H1 (cell line): ENCODE data around the gene DYRK2. TPM values are rescaled to one million over a fixed set of nuclear protein-coding genes. Genes with fewer than 3 reads are reported as not detected.

Experiments
- CTCF ChIA-PET: fragments of 300-600 bp; sonication (Branson Sonifier 250); formaldehyde crosslinking; loops from one replicate; lab custom pipeline; 2021; ENCODE audit not compliant: partially characterized antibody; lab: Charles Lee
- POLR2A ChIA-PET: fragments of 300-600 bp; sonication (Branson Sonifier 250); formaldehyde crosslinking; loops from one replicate; lab custom pipeline; 2021; ENCODE audit warnings: inconsistent platforms; ENCODE audit not compliant: partially characterized antibody; lab: Charles Lee
- DNase-seq, 2 experiments: peaks; one replicate each; pipeline versions ENCODE4 v3.0.0 to v3.0.0-alpha.2; 2010 to 2022; ENCODE audit warnings: low spot score in 2 of 2, low read depth in 1 of 2, mixed read lengths in 1 of 2
- FAIRE-seq: peaks from 2 replicates; lab custom pipeline; 2011; peaks lifted over from hg19 to GRCh38; lab: Jason Lieb, UNC
- H2AFZ ChIP-seq: 2 replicates; pipeline ENCODE4 v1.8.1; 2012; ENCODE audit warnings: low read length, inconsistent platforms
- H2AK5ac ChIP-seq: 2 replicates; pipeline ENCODE4 v1.6.1; 2013; ENCODE audit warnings: low read depth, low read length
- H2BK120ac ChIP-seq: replicated peaks from 2 replicates; pipeline ENCODE3; 2013; ENCODE audit warnings: low read depth, low read length, inconsistent platforms
- H2BK12ac ChIP-seq: 2 replicates; pipeline ENCODE4 v1.6.1; 2013; ENCODE audit warnings: low read depth, low read length
- H2BK15ac ChIP-seq: 2 replicates; pipeline ENCODE4 v1.6.1; 2013; ENCODE audit warnings: low read length
- H2BK20ac ChIP-seq: 2 replicates; pipeline ENCODE4 v1.6.1; 2013; ENCODE audit warnings: low read length
- H2BK5ac ChIP-seq: 2 replicates; pipeline ENCODE4 v1.6.1; 2013; ENCODE audit warnings: low read depth, low read length
- H3K14ac ChIP-seq: 2 replicates; pipeline ENCODE4 v1.6.1; 2013; ENCODE audit warnings: inconsistent platforms; ENCODE audit not compliant: insufficient read length
- H3K18ac ChIP-seq: 2 replicates; pipeline ENCODE4 v1.6.1; 2013; ENCODE audit warnings: low read length; ENCODE audit errors: extremely low read depth
- H3K23ac ChIP-seq: 2 replicates; pipeline ENCODE4 v1.6.1; 2013; ENCODE audit warnings: inconsistent platforms; ENCODE audit not compliant: insufficient read length
- H3K23me2 ChIP-seq: 2 replicates; pipeline ENCODE4 v1.6.1; 2013; ENCODE audit warnings: low read depth, low read length
- H3K27ac ChIP-seq: 2 replicates; pipeline ENCODE4 v1.6.1; 2011; ENCODE audit warnings: low read depth, low read length, inconsistent platforms
- H3K27me3 ChIP-seq, 4 experiments: replicated peaks in 1 of 4; 1 replicate in 1 of 4; 2 replicates in 3 of 4; pipeline versions ENCODE4 v1.6.1 to v1.8.1; 2011 to 2013; ENCODE audit warnings: low read length in 3 of 4, mild to moderate bottlenecking in 3 of 4, inconsistent platforms in 2 of 4, mixed read lengths in 2 of 4, moderate library complexity in 1 of 4; ENCODE audit not compliant: control insufficient read depth in 3 of 4, insufficient read depth in 3 of 4; ENCODE audit errors: extremely low read depth in 1 of 4
- H3K36me3 ChIP-seq, 4 experiments: 2 replicates each; pipeline versions ENCODE4 v1.6.1 to v1.8.1; 2011 to 2013; ENCODE audit warnings: mild to moderate bottlenecking in 4 of 4, low read length in 3 of 4, moderate library complexity in 2 of 4, control low read depth in 1 of 4, inconsistent platforms in 1 of 4; ENCODE audit not compliant: insufficient read depth in 4 of 4, control insufficient read depth in 2 of 4
- H3K4ac ChIP-seq: replicated peaks from 2 replicates; pipeline ENCODE3; 2013; ENCODE audit warnings: low read length, low read depth, mixed read lengths, inconsistent platforms; ENCODE audit not compliant: insufficient read length
- H3K4me1 ChIP-seq, 4 experiments: replicated peaks in 1 of 4; 1 replicate in 1 of 4; 2 replicates in 3 of 4; pipeline versions ENCODE4 v1.6.1 to v1.8.1; 2011 to 2013; ENCODE audit warnings: low read length in 3 of 4, inconsistent platforms in 2 of 4, mixed read lengths in 1 of 4; ENCODE audit not compliant: insufficient read depth in 4 of 4, control insufficient read depth in 3 of 4
- H3K4me2 ChIP-seq, 2 experiments: 2 replicates each; pipeline versions ENCODE4 v1.6.1 to v1.8.1; 2011 to 2013; ENCODE audit warnings: low read depth in 2 of 2, low read length in 2 of 2, control low read depth in 1 of 2, inconsistent platforms in 1 of 2, mild to moderate bottlenecking in 1 of 2; ENCODE audit not compliant: insufficient read depth in 1 of 2
- H3K4me3 ChIP-seq, 4 experiments: fragments of 200-600, 300-600 bp in 1 of 4; sonication (generic), shearing (Covaris generic), sonication (Bioruptor Twin) in 1 of 4; 2 replicates each; pipeline versions ENCODE4 v1.5.1 to v1.8.1; 2011 to 2016; ENCODE audit warnings: low read length in 4 of 4, low read depth in 3 of 4, control low read depth in 2 of 4, inconsistent platforms in 2 of 4, mild to moderate bottlenecking in 2 of 4, mixed read lengths in 1 of 4, moderate library complexity in 1 of 4; ENCODE audit not compliant: insufficient read depth in 2 of 4; ENCODE audit errors: extremely low read depth in 1 of 4
- H3K56ac ChIP-seq: replicated peaks from 2 replicates; pipeline ENCODE3; 2013; ENCODE audit warnings: low read depth, mild to moderate bottlenecking, mixed read lengths, low read length, inconsistent platforms; ENCODE audit not compliant: insufficient read length
- H3K79me1 ChIP-seq: 2 replicates; pipeline ENCODE4 v1.6.1; 2013; ENCODE audit warnings: low read depth, low read length, control low read depth
- H3K79me2 ChIP-seq, 2 experiments: 2 replicates each; pipeline versions ENCODE4 v1.6.1 to v1.8.1; 2012 to 2013; ENCODE audit warnings: low read length in 2 of 2, mild to moderate bottlenecking in 2 of 2, inconsistent platforms in 1 of 2; ENCODE audit not compliant: insufficient read depth in 2 of 2, control insufficient read depth in 1 of 2
- H3K9ac ChIP-seq, 4 experiments: replicated peaks in 1 of 4; 1 replicate in 1 of 4; 2 replicates in 3 of 4; pipeline versions ENCODE4 v1.6.1 to v1.8.1; 2011 to 2013; ENCODE audit warnings: low read depth in 3 of 4, low read length in 3 of 4, control low read depth in 2 of 4, mild to moderate bottlenecking in 2 of 4, moderate library complexity in 2 of 4, inconsistent platforms in 1 of 4; ENCODE audit errors: extremely low read depth in 1 of 4
- H3K9me3 ChIP-seq, 2 experiments: 2 replicates each; pipeline versions ENCODE4 v1.6.1 to v1.8.1; 2012 to 2013; ENCODE audit warnings: mild to moderate bottlenecking in 2 of 2, moderate library complexity in 2 of 2, control low read depth in 1 of 2, inconsistent platforms in 1 of 2, low read depth in 1 of 2, low read length in 1 of 2, mixed read lengths in 1 of 2; ENCODE audit not compliant: insufficient read depth in 2 of 2
- H4K20me1 ChIP-seq, 2 experiments: replicated peaks in 1 of 2; 2 replicates each; pipeline versions ENCODE3 to v1.8.1; 2011 to 2013; ENCODE audit warnings: inconsistent platforms in 2 of 2, low read length in 2 of 2, mild to moderate bottlenecking in 1 of 2; ENCODE audit not compliant: insufficient read depth in 2 of 2, control insufficient read depth in 1 of 2
- H4K5ac ChIP-seq: 2 replicates; pipeline ENCODE4 v1.6.1; 2013; ENCODE audit warnings: low read length, low read depth, mixed read lengths, inconsistent platforms; ENCODE audit not compliant: insufficient read length
- H4K8ac ChIP-seq: 2 replicates; pipeline ENCODE4 v1.8.0; 2013; ENCODE audit warnings: mild to moderate bottlenecking, moderate library complexity, low read length, inconsistent platforms; ENCODE audit not compliant: insufficient read depth; ENCODE audit errors: extremely low read depth
- H4K91ac ChIP-seq: replicated peaks from 2 replicates; pipeline ENCODE3; 2013; ENCODE audit warnings: low read length, mixed read lengths, inconsistent platforms; ENCODE audit not compliant: insufficient read length
- CBX5 ChIP-seq: fragments of 300-800, 300-1000 bp; sonication (generic); IDR thresholded peaks from 2 replicates; pipeline ENCODE4 v1.7.1; 2016; ENCODE audit warnings: antibody characterized with exemption, low read length, low read depth
- GABPA ChIP-seq: IDR thresholded peaks from 2 replicates; pipeline ENCODE4 v1.6.1; 2011; ENCODE audit warnings: mild to moderate bottlenecking, low read length, moderate library complexity, borderline replicate concordance; ENCODE audit not compliant: insufficient read depth
- WGBS, 2 experiments: shearing (Covaris generic) in 1 of 2; methylation state at CpG; one replicate each; pipeline versions ENCODE4 v1.1.6 to v1.1.7; 2013 to 2015; ENCODE audit warnings: low lambda C conversion rate in 2 of 2, mixed read lengths in 2 of 2, inconsistent platforms in 1 of 2, low coverage in 1 of 2, missing lambda C conversion rate in 1 of 2; ENCODE audit not compliant: insufficient replicate concordance in 2 of 2, insufficient coverage in 1 of 2, insufficient read length in 1 of 2; ENCODE audit errors: extremely low coverage in 1 of 2, missing lambda C conversion rate in 1 of 2; 5-methylcytosine and 5-hydroxymethylcytosine counted together
- polyA plus RNA-seq, 7 experiments: library from polyadenylated mRNA; depleted of rRNA in 3 of 7; stranded (reverse) in 5 of 7; unstranded in 2 of 7; fragments of >200 nt in 5 of 7; fragments of 200-250 nt in 2 of 7; gene quantifications; 1 replicate in 5 of 7; 2 replicates in 1 of 7; 4 replicates in 1 of 7; pipeline versions ENCODE4 v1.2.1 to v1.2.3, GENCODE V29; 2011 to 2013; ENCODE audit warnings: missing spikeins in 2 of 7, mixed read lengths in 2 of 7
- total RNA-seq: library from RNA; stranded (reverse); fragmentation: NEBNext Ultra II Directional; extraction: Animal tissue kit (Norgen Biotek cat#: 25700); gene quantifications from 2 replicates; pipeline ENCODE4 v1.2.1, GENCODE V29; 2021

Gene DYRK2
- total and polyA plus RNA-seq, 2 of the 8 experiments (the other 6 are each of a cell fraction or from before 2014, with no cell fraction given), result 11.2 to 31.6 TPM

DNA sequence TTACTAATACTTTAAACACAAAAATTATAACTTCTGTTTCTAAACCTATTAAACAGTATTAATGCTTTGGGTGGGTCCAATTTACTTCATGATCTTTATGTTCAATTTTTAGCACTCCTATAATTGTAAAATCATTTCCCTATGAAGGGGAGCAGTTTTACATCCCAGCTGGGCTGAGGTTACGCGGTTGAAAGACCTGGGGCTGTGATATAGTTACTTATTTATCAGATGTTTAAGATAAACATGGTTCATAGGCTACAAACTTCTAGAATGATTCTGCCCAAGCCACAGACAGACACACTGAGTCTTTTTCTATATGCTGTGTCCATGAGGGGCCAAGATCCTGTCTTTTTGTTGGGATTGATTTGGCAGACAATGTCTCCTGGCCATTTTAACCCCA, 44.4 kb downstream of the DYRK2 start:
- FAIRE-seq, result no peak
- no peak overlapping the region for H3K23ac ChIP-seq
- no peak overlapping the region for H4K91ac ChIP-seq
- peaks cover 0 to 1% (median 0%) of the 10 kb centered on the region in 4 experiments; a peak in 2 of 7 replicates for H3K27me3 ChIP-seq
- no peak overlapping the region for H2AFZ ChIP-seq
- H3K79me1 ChIP-seq, result no peaks in the 10 kb centered on the region
- H3K18ac ChIP-seq, result no peak overlapping the region
- H3K27ac ChIP-seq, result no peak overlapping the region
- no peak overlapping the region for H3K56ac ChIP-seq
- TF ChIP-seq GABPA, result no peak
- TF ChIP-seq CBX5, result no peak
- TF ChIP-seq, all 59 proteins: peak for 0
- ChIA-PET CTCF (interaction anchor here (0.6 kb wide), 1 partner anchor 64 kb away, joined by 3 read pairs; no protein-coding TSS in a partner anchor), POLR2A (interaction anchor here (0.9 kb wide), 1 partner anchor 425 kb away, joined by 3 read pairs; no protein-coding TSS in a partner anchor)
- no peak overlapping the region for H2BK120ac ChIP-seq
- no peak overlapping the region for H2BK12ac ChIP-seq
- no peaks in the 10 kb centered on the region for H3K4me1 ChIP-seq
- no peak for DNase-seq
- no peak overlapping the region for H3K4me2 ChIP-seq
- H3K36me3 ChIP-seq, result no peaks in the 10 kb centered on the region
- no peak overlapping the region for H4K8ac ChIP-seq
- no peak overlapping the region for H2BK15ac ChIP-seq
- no peak overlapping the region for H3K4me3 ChIP-seq
- H2AK5ac ChIP-seq, result no peak overlapping the region
- no peak overlapping the region for H3K14ac ChIP-seq
- H3K4ac ChIP-seq, result no peak overlapping the region
- H3K79me2 ChIP-seq, result no peaks in the 10 kb centered on the region
- no peak overlapping the region for H4K5ac ChIP-seq
- H3K9ac ChIP-seq, result no peak overlapping the region
- no peaks in the 10 kb centered on the region; the same call in 1 of the 2 replicates for H3K23me2 ChIP-seq
- no peaks in the 10 kb centered on the region for H3K9me3 ChIP-seq
- no peak overlapping the region for H2BK5ac ChIP-seq
- H4K20me1 ChIP-seq, result no peaks in the 10 kb centered on the region
- WGBS, 2 experiments, result 95% methylated on average over 2 of the region's 2 CpGs; no CpG with 5 or more reads in 1 of the 2 experiments
- H2BK20ac ChIP-seq, result no peak overlapping the region
